Stimulated activated CD4-positive, alpha-beta T cell treated with anti-CD3 and anti-CD28 coated beads, TNF-alpha, amount 100 ng/mL, for 24 hours (primary cell): ENCODE data around the gene KIF23.

Experiments
- DNase-seq, 3 experiments: peaks; one replicate each; pipeline ENCODE4 v3.0.0-alpha.2; 2020; ENCODE audit warnings: low read depth in 3 of 3

KIF23 gene

DNA sequence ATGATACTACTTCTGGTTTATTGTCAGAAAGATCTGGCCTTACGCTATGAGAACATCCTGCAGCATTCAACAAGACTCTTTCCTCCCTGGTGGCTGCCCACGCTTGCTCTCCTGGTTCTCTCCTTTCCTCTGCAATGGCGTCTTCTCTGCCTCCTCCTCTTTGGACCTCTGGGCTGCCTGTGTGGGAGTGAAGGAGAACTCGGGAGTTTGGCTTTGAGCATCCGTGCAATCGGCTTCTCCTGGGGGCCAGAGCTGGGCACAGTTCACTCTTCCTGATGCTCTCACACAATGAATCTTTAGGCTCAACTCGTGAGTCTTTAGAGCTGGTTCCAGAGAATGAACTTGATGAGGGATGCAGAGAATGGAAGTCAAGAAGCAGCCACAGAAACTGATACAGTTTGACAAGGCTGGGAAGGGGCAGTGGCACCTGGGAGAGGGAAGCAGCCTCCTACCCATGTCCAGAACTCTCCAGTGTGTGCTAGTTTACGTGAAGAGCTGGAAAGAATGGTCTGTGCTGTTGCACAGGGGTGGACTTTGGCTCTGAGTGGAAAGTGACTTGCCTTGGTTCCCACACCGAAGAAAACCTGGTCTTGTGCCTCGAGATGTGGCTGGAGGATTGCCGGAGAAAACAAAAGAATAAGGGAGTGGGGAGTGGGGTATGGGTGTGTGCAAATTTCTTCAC is 76.3 kb downstream of the KIF23 start:
- no peak for DNase-seq

DNA sequence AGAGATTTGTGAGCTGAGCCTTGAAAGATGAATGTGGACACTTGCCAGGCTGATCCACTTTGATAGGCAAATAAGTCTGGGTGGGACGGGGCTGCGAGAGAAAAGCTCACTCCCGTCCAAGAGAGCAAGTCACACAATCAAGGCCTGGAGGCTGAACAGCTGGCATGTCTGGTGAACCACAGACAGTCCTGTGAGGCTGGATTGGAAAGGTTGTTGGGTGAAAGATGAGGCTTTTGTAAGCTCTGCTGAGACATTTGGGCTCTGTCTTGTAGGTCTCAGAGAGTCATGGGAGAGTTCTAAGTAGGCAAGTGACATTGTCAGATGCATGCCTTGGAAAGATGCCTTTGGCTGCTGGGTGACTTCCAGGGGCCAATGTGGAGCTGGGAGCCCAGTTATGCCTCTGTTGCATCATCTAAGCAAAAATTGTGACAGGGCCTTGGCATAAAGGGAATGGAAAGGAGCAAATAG is 76.9 kb downstream of the KIF23 start:
- DNase-seq: no peak

DNA sequence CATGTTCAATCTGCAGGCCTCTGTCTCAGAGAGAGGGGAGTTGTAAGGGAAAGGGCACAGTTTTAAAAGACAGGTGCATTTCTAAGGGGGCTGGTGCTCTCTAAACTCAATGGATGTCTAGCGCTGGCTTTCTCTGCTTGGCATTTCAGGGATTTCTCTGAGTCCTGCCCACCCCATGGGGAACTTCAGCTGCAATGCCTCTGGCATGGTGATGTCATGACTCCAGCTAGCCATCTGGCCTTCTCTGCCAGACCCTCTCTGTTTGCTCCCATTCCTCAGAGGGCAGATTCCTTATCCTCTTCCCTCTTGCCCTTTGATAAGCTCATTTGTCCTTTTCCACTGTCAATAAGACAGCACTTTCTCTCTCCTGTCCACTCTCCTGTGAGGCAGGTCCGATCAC is 79.3 kb downstream of the KIF23 start:
- DNase-seq: no peak

DNA sequence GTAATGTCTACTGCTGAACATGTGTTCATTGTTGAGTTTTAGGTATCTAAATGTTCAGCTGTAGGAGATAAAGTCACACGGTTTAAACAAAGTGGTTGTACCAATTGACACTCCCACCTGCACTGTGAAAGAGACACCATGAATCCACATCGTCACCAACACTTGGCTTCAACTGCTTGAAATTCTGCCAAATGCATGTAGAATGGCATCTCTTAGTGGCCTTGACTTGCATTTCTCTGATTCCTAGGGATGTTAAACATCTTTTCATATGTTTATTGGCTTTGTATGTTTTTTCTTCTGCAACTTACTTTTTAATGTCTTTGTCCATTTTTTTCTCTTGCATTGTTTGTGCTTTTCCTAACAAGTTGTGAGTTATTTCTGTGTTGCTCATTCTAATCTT is 81.9 kb downstream of the KIF23 start:
- DNase-seq: no peak

DNA sequence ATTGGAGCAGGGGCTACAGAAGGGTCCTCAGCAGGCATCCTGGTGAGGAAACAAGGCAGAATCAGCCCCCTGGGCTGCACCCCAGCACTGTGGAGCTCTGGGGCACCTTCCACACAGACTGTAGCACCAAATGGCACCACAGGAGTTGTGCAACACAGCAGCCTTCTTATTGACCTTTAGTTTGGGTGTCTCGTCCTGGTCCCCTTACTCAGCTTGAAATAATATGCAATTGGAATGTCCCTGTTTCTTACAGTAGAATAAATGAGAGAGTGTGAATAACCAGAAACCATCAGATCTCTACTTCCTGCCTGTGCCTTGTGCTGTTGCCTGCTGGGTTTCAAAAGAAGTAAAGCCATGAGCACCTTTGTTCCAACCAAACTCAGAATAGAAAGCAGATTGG is 82.9 kb downstream of the KIF23 start:
- no peak for DNase-seq

DNA sequence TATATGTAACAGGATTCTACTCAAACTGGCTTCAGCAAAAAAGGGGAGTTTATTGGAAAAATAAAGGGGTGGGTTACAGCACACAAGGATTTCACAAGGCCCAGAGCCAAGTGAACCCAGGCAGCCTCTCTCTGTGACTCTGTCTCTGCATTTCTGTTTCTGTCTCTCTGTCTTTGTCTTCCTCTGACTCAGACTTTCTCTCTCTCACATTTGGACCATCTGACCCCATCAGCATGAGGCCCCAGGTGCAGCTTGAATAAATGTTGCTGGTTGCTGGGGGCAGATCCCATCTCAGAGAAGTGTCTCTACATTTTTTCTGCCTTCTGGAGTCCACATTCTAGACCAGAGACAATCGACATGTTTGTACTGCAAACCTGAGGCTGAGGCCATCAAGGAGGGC is 83.5 kb downstream of the KIF23 start:
- DNase-seq: no peak
